Transverse colon (tissue), 4 donors: Measurements from ENCODE around the gene ARRB2. TPM values are rescaled to one million over a fixed set of nuclear protein-coding genes. Genes with fewer than 3 reads are reported as not detected.

Experiments used
- DNase-seq: peaks from one replicate; pipeline ENCODE4 v3.0.0-alpha.2; 2019
- H3K27ac ChIP-seq, 4 donors: fragments of 200-600 bp; sonication (generic); 2 replicates each; pipeline ENCODE4 v1.5.1; 2016 to 2018; ENCODE audit warnings: inconsistent platforms in 4 of 4
- H3K27me3 ChIP-seq: fragments of 200-600 bp; sonication (generic); 2 replicates; pipeline ENCODE4 v1.5.1; 2017; ENCODE audit warnings: inconsistent platforms
- H3K36me3 ChIP-seq, 4 donors: fragments of 200-600 bp; sonication (generic); 2 replicates each; pipeline ENCODE4 v1.5.1; 2017 to 2019; ENCODE audit warnings: inconsistent platforms in 4 of 4
- H3K4me1 ChIP-seq, 4 donors: fragments of 200-600 bp; sonication (generic); 2 replicates each; pipeline ENCODE4 v1.5.1; 2017 to 2020; ENCODE audit warnings: inconsistent platforms in 4 of 4
- H3K4me3 ChIP-seq, 4 donors: fragments of 200-600 bp; sonication (generic); 1 replicate in 1 of 4; 2 replicates in 3 of 4; pipeline versions ENCODE4 v1.5.1 to v1.6.1; 2017 to 2019; ENCODE audit warnings: inconsistent platforms in 4 of 4
- H3K9me3 ChIP-seq, 2 donors: fragments of 200-600 bp; sonication (generic); 2 replicates each; pipeline ENCODE4 v1.5.1; 2017 to 2019; ENCODE audit warnings: inconsistent platforms in 2 of 2
- CTCF ChIP-seq, 5 experiments: fragments of 200-600 bp in 3 of 5; fragments of 450-650 bp in 2 of 5; sonication (generic) in 3 of 5; IDR thresholded peaks; 1 replicate in 2 of 5; 2 replicates in 3 of 5; pipeline ENCODE4 v1.5.1; 2016 to 2017; ENCODE audit warnings: antibody characterized with exemption in 5 of 5, inconsistent platforms in 3 of 5, mild to moderate bottlenecking in 2 of 5, moderate library complexity in 1 of 5
- EP300 ChIP-seq: sonication (generic); formaldehyde crosslinking; IDR thresholded peaks from one replicate; pipeline ENCODE4 v1.6.1; 2017; ENCODE audit warnings: antibody characterized with exemption, low read depth
- POLR2A ChIP-seq: fragments of 450-650 bp; IDR thresholded peaks from one replicate; pipeline ENCODE4 v1.6.1; 2016; ENCODE audit warnings: antibody characterized with exemption, mild to moderate bottlenecking, moderate library complexity
- POLR2AphosphoS5 ChIP-seq, 3 donors: sonication (generic); formaldehyde crosslinking; IDR thresholded peaks; one replicate each; pipeline ENCODE4 v1.6.1; 2016; ENCODE audit warnings: antibody characterized with exemption in 3 of 3
- WGBS, 2 donors: methylation state at CpG; one replicate each; pipeline ENCODE4 v1.1.5; 2018; ENCODE audit warnings: low coverage in 1 of 2; 5-methylcytosine and 5-hydroxymethylcytosine counted together
- in situ Hi-C, 4 donors: fragments of 200-750 bp; cut with MboI; loops; one replicate each; pipeline versions ENCODE4 v1.15.0 to v1.15.1; 2017; ENCODE audit warnings: low sequenced_read_pairs in 3 of 4, low pct_ligation_motif_present in 1 of 4, low pct_unique_long_range_greater_than_20kb in 1 of 4
- intact Hi-C: fragments of 100-400 bp; cut with DNase I; formaldehyde crosslinking; loops from one replicate; pipeline ENCODE4 v1.15.1; 2023; ENCODE audit warnings: low total_unique reads
- total RNA-seq, 4 donors: library from RNA; depleted of rRNA; stranded (reverse); fragments of >200 nt; gene quantifications; one replicate each; pipeline ENCODE4 v1.1.0, GENCODE V29; 2016

The ARRB2 gene
- 10 to 100 TPM; 19.3 to 47.9 (median 36.8) TPM for total RNA-seq

- Histone ChIP-seq H3K4me3 (peak within 1 kb of the TSS; percentile 65 to 88 (median 70)), H3K9me3 (no peaks in the 10 kb centered on the region), H3K27me3 (no peaks in the 10 kb centered on the region), H3K36me3 (no peaks in the 10 kb centered on the region), H3K27ac (peak within 1 kb of the TSS; percentile 89 to 92 (median 91)), H3K4me1 (peaks cover 11 to 42% (median 25%) of the 10 kb centered on the region in 4 donors)
- TF ChIP-seq POLR2A, result peak; percentile 52
- TF ChIP-seq POLR2AphosphoS5 (IDR thresholded peaks at IDR 0.05), result peak; percentile 66 to 83 (median 77)
- no peak for TF ChIP-seq EP300
- peak; percentile 61 to 90 (median 64) for TF ChIP-seq CTCF (IDR thresholded peaks at IDR 0.05)
- intact Hi-C loops (no loop called here), in situ Hi-C loops (loop anchor here in 1 of 4 donors (10.0 kb wide), 1 partner anchor 175 kb away; no protein-coding TSS in a partner anchor)
- 0 to 1% methylated on average over 4 to 57 of the region's 67 CpGs for WGBS, 2 donors
- peak; percentile 97 for DNase-seq
These were observed at the start of gene ARRB2 for GRCh38 chr17:4709794-4710692. Gene ARRB2 (plus strand): TSS chr17:4710632. CDS start chr17:4710722, 90 bp downstream.

- Histone ChIP-seq H3K4me1 (peaks cover 0 to 10% (median 4%) of the 10 kb centered on the region in 4 donors), H3K9me3 (no peaks in the 10 kb centered on the region), H3K27me3 (no peaks in the 10 kb centered on the region), H3K4me3 (no peak overlapping the region), H3K36me3 (no peaks in the 10 kb centered on the region), H3K27ac (no peak overlapping the region)
- no peak for DNase-seq
- TF ChIP-seq EP300 (no peak), POLR2A (no peak), CTCF (IDR thresholded peaks at IDR 0.05) (no peak), POLR2AphosphoS5 (IDR thresholded peaks at IDR 0.05) (no peak)
- in situ Hi-C loops, result no loop called here
- WGBS, 2 donors, result 70 to 93% methylated on average over 3 to 8 of the region's 8 CpGs
- intact Hi-C loops, result no loop called here
These were observed 46.7 kb upstream of the ARRB2 start for GRCh38 chr17:4663711-4664110.

GRCh38 chr17:4664230-4664629 is 46.2 kb upstream of the ARRB2 start:
- intact Hi-C loops (no loop called here), in situ Hi-C loops (no loop called here)
- H3K27me3 ChIP-seq, result no peaks in the 10 kb centered on the region
- 80 to 86% methylated on average over 1 to 9 of the region's 9 CpGs for WGBS, 2 donors
- no peak overlapping the region for H3K4me3 ChIP-seq
- H3K36me3 ChIP-seq, result no peaks in the 10 kb centered on the region
- no peak overlapping the region for H3K27ac ChIP-seq
- H3K4me1 ChIP-seq, result peaks cover 0 to 10% (median 4%) of the 10 kb centered on the region in 4 donors
- no peak for DNase-seq
- no peaks in the 10 kb centered on the region for H3K9me3 ChIP-seq
- TF ChIP-seq POLR2AphosphoS5 (IDR thresholded peaks at IDR 0.05) (no peak), EP300 (no peak), CTCF (IDR thresholded peaks at IDR 0.05) (no peak), POLR2A (no peak)

- H3K4me1 ChIP-seq, result peaks cover 0 to 10% (median 4%) of the 10 kb centered on the region in 4 donors
- no peak for TF ChIP-seq POLR2A
- no peak for TF ChIP-seq CTCF (IDR thresholded peaks at IDR 0.05)
- no peak for TF ChIP-seq EP300
- no peak for TF ChIP-seq POLR2AphosphoS5 (IDR thresholded peaks at IDR 0.05)
- no peaks in the 10 kb centered on the region for H3K36me3 ChIP-seq
- WGBS, 2 donors, result 50 to 80% methylated on average over 1 to 9 of the region's 9 CpGs
- DNase-seq, result peak; percentile 20
- H3K27ac ChIP-seq, result no peak overlapping the region
- no peak overlapping the region for H3K4me3 ChIP-seq
- intact Hi-C loops (no loop called here), in situ Hi-C loops (no loop called here)
- H3K27me3 ChIP-seq, result no peaks in the 10 kb centered on the region
- no peaks in the 10 kb centered on the region for H3K9me3 ChIP-seq
These were observed 45.4 kb upstream of the ARRB2 start for GRCh38 chr17:4665027-4665426.
